ENCODE data around the gene GPC6.

GPC6 gene

GRCh38 chr13:93496985-93497673, 270.5 kb downstream of the GPC6 start:
- Histone ChIP-seq H3K27me3 (replicated peaks in 2 of 5; ENCODE audit: control insufficient read depth in 4 of 5, insufficient read depth in 5 of 5, low read length in 4 of 5) (no peaks in the 10 kb centered on the region), H3K36me3 (ENCODE audit: control insufficient read depth in 4 of 4, insufficient read depth in 4 of 4, low read length in 3 of 4) (no peaks in the 10 kb centered on the region), H3K4me3 (ENCODE audit: control insufficient read depth in 1 of 7, extremely low read depth in 1 of 7, insufficient read depth in 4 of 7, low read depth in 2 of 7, low read length in 6 of 7) (no peak overlapping the region), H3K4me1 (ENCODE audit: control extremely low read depth in 1 of 4, control insufficient read depth in 4 of 4, insufficient read depth in 4 of 4, low read length in 3 of 4) (no peaks in the 10 kb centered on the region), H3K27ac (ENCODE audit: insufficient read depth in 1 of 2, low read depth in 1 of 2, low read length in 2 of 2, poor library complexity in 1 of 2, severe bottlenecking in 2 of 2) (no peak overlapping the region), H3K9me3 (ENCODE audit: control extremely low read depth in 1 of 5, control insufficient read depth in 4 of 5, insufficient read depth in 2 of 5, low read depth in 1 of 5, low read length in 4 of 5) (no peaks in the 10 kb centered on the region)
- POLR2A ChIA-PET: no interaction called here
- CTCF ChIA-PET: no interaction called here
- 98% methylated on average over 6 of the region's 8 CpGs for WGBS (ENCODE audit: insufficient coverage)
- no peak for DNase-seq

GRCh38 chr13:93499991-93500390, 273.4 kb downstream of the GPC6 start:
- H3K9me3 ChIP-seq (ENCODE audit: control extremely low read depth in 1 of 5, control insufficient read depth in 4 of 5, insufficient read depth in 2 of 5, low read depth in 1 of 5, low read length in 4 of 5): no peaks in the 10 kb centered on the region
- ChIA-PET POLR2A (interaction anchor here (0.7 kb wide), 1 partner anchor 414 kb away, joined by 3 read pairs; no protein-coding TSS in a partner anchor), CTCF (no interaction called here)
- H3K4me1 ChIP-seq (ENCODE audit: control extremely low read depth in 1 of 4, control insufficient read depth in 4 of 4, insufficient read depth in 4 of 4, low read length in 3 of 4): no peaks in the 10 kb centered on the region
- H3K27me3 ChIP-seq (replicated peaks in 2 of 5; ENCODE audit: control insufficient read depth in 4 of 5, insufficient read depth in 5 of 5, low read length in 4 of 5): no peaks in the 10 kb centered on the region
- WGBS (ENCODE audit: insufficient coverage): 68% methylated on average over 5 of the region's 5 CpGs
- no peaks in the 10 kb centered on the region for H3K36me3 ChIP-seq (ENCODE audit: control insufficient read depth in 4 of 4, insufficient read depth in 4 of 4, low read length in 3 of 4)
- no peak overlapping the region for H3K27ac ChIP-seq (ENCODE audit: insufficient read depth in 1 of 2, low read depth in 1 of 2, low read length in 2 of 2, poor library complexity in 1 of 2, severe bottlenecking in 2 of 2)
- no peak overlapping the region for H3K4me3 ChIP-seq (ENCODE audit: control insufficient read depth in 1 of 7, extremely low read depth in 1 of 7, insufficient read depth in 4 of 7, low read depth in 2 of 7, low read length in 6 of 7)
- DNase-seq: no peak

- ChIA-PET CTCF (no interaction called here), POLR2A (no interaction called here)
- no peaks in the 10 kb centered on the region for H3K27me3 ChIP-seq (replicated peaks in 2 of 5; ENCODE audit: control insufficient read depth in 4 of 5, insufficient read depth in 5 of 5, low read length in 4 of 5)
- no peaks in the 10 kb centered on the region for H3K4me1 ChIP-seq (ENCODE audit: control extremely low read depth in 1 of 4, control insufficient read depth in 4 of 4, insufficient read depth in 4 of 4, low read length in 3 of 4)
- H3K36me3 ChIP-seq (ENCODE audit: control insufficient read depth in 4 of 4, insufficient read depth in 4 of 4, low read length in 3 of 4): no peaks in the 10 kb centered on the region
- H3K27ac ChIP-seq (ENCODE audit: insufficient read depth in 1 of 2, low read depth in 1 of 2, low read length in 2 of 2, poor library complexity in 1 of 2, severe bottlenecking in 2 of 2): no peak overlapping the region
- no peaks in the 10 kb centered on the region for H3K9me3 ChIP-seq (ENCODE audit: control extremely low read depth in 1 of 5, control insufficient read depth in 4 of 5, insufficient read depth in 2 of 5, low read depth in 1 of 5, low read length in 4 of 5)
- no peak for DNase-seq
- no peak overlapping the region for H3K4me3 ChIP-seq (ENCODE audit: control insufficient read depth in 1 of 7, extremely low read depth in 1 of 7, insufficient read depth in 4 of 7, low read depth in 2 of 7, low read length in 6 of 7)
- no CpG with 5 or more reads among the region's 1 CpG for WGBS (ENCODE audit: insufficient coverage)
These were observed 275.5 kb downstream of the GPC6 start for GRCh38 chr13:93502071-93502470.

- Histone ChIP-seq H3K9me3 (ENCODE audit: control extremely low read depth in 1 of 5, control insufficient read depth in 4 of 5, insufficient read depth in 2 of 5, low read depth in 1 of 5, low read length in 4 of 5) (no peaks in the 10 kb centered on the region), H3K4me1 (ENCODE audit: control extremely low read depth in 1 of 4, control insufficient read depth in 4 of 4, insufficient read depth in 4 of 4, low read length in 3 of 4) (no peaks in the 10 kb centered on the region), H3K27ac (ENCODE audit: insufficient read depth in 1 of 2, low read depth in 1 of 2, low read length in 2 of 2, poor library complexity in 1 of 2, severe bottlenecking in 2 of 2) (no peak overlapping the region), H3K36me3 (ENCODE audit: control insufficient read depth in 4 of 4, insufficient read depth in 4 of 4, low read length in 3 of 4) (no peaks in the 10 kb centered on the region), H3K4me3 (ENCODE audit: control insufficient read depth in 1 of 7, extremely low read depth in 1 of 7, insufficient read depth in 4 of 7, low read depth in 2 of 7, low read length in 6 of 7) (no peak overlapping the region), H3K27me3 (replicated peaks in 2 of 5; ENCODE audit: control insufficient read depth in 4 of 5, insufficient read depth in 5 of 5, low read length in 4 of 5) (no peaks in the 10 kb centered on the region)
- ChIA-PET CTCF (no interaction called here), POLR2A (no interaction called here)
- DNase-seq: no peak
- WGBS (ENCODE audit: insufficient coverage): 100% methylated on average over 1 of the region's 1 CpG
These were observed 276.5 kb downstream of the GPC6 start for GRCh38 chr13:93502987-93503615.

GRCh38 chr13:93505104-93505952, 278.7 kb downstream of the GPC6 start:
- no peaks in the 10 kb centered on the region for H3K27me3 ChIP-seq (replicated peaks in 2 of 5; ENCODE audit: control insufficient read depth in 4 of 5, insufficient read depth in 5 of 5, low read length in 4 of 5)
- 100% methylated on average over 2 of the region's 3 CpGs for WGBS (ENCODE audit: insufficient coverage)
- H3K4me1 ChIP-seq (ENCODE audit: control extremely low read depth in 1 of 4, control insufficient read depth in 4 of 4, insufficient read depth in 4 of 4, low read length in 3 of 4): no peaks in the 10 kb centered on the region
- no peak overlapping the region for H3K27ac ChIP-seq (ENCODE audit: insufficient read depth in 1 of 2, low read depth in 1 of 2, low read length in 2 of 2, poor library complexity in 1 of 2, severe bottlenecking in 2 of 2)
- no peaks in the 10 kb centered on the region for H3K36me3 ChIP-seq (ENCODE audit: control insufficient read depth in 4 of 4, insufficient read depth in 4 of 4, low read length in 3 of 4)
- CTCF ChIA-PET: no interaction called here
- no peak for DNase-seq
- POLR2A ChIA-PET: interaction anchor here (0.5 kb wide), 1 partner anchor 39 kb away, joined by 3 read pairs; no protein-coding TSS in a partner anchor
- H3K4me3 ChIP-seq (ENCODE audit: control insufficient read depth in 1 of 7, extremely low read depth in 1 of 7, insufficient read depth in 4 of 7, low read depth in 2 of 7, low read length in 6 of 7): no peak overlapping the region
- H3K9me3 ChIP-seq (ENCODE audit: control extremely low read depth in 1 of 5, control insufficient read depth in 4 of 5, insufficient read depth in 2 of 5, low read depth in 1 of 5, low read length in 4 of 5): no peaks in the 10 kb centered on the region

GRCh38 chr13:93511011-93511410, 284.4 kb downstream of the GPC6 start:
- no peak for DNase-seq
- ChIA-PET POLR2A (no interaction called here), CTCF (no interaction called here)
- no peaks in the 10 kb centered on the region for H3K27me3 ChIP-seq (replicated peaks in 2 of 5; ENCODE audit: control insufficient read depth in 4 of 5, insufficient read depth in 5 of 5, low read length in 4 of 5)
- no CpG with 5 or more reads among the region's 2 CpGs for WGBS (ENCODE audit: insufficient coverage)
- H3K4me3 ChIP-seq (ENCODE audit: control insufficient read depth in 1 of 7, extremely low read depth in 1 of 7, insufficient read depth in 4 of 7, low read depth in 2 of 7, low read length in 6 of 7): no peak overlapping the region
- peaks cover 0 to 1% (median 0%) of the 10 kb centered on the region in 5 experiments for H3K9me3 ChIP-seq (ENCODE audit: control extremely low read depth in 1 of 5, control insufficient read depth in 4 of 5, insufficient read depth in 2 of 5, low read depth in 1 of 5, low read length in 4 of 5)
- H3K4me1 ChIP-seq (ENCODE audit: control extremely low read depth in 1 of 4, control insufficient read depth in 4 of 4, insufficient read depth in 4 of 4, low read length in 3 of 4): no peaks in the 10 kb centered on the region
- H3K36me3 ChIP-seq (ENCODE audit: control insufficient read depth in 4 of 4, insufficient read depth in 4 of 4, low read length in 3 of 4): no peaks in the 10 kb centered on the region
- no peak overlapping the region for H3K27ac ChIP-seq (ENCODE audit: insufficient read depth in 1 of 2, low read depth in 1 of 2, low read length in 2 of 2, poor library complexity in 1 of 2, severe bottlenecking in 2 of 2)

GRCh38 chr13:93515267-93515666, 288.7 kb downstream of the GPC6 start:
- CTCF ChIA-PET: no interaction called here
- no peak for DNase-seq
- Histone ChIP-seq H3K36me3 (ENCODE audit: control insufficient read depth in 4 of 4, insufficient read depth in 4 of 4, low read length in 3 of 4) (no peaks in the 10 kb centered on the region), H3K27me3 (replicated peaks in 2 of 5; ENCODE audit: control insufficient read depth in 4 of 5, insufficient read depth in 5 of 5, low read length in 4 of 5) (no peaks in the 10 kb centered on the region), H3K9me3 (ENCODE audit: control extremely low read depth in 1 of 5, control insufficient read depth in 4 of 5, insufficient read depth in 2 of 5, low read depth in 1 of 5, low read length in 4 of 5) (peaks cover 0 to 1% (median 0%) of the 10 kb centered on the region in 5 experiments), H3K4me1 (ENCODE audit: control extremely low read depth in 1 of 4, control insufficient read depth in 4 of 4, insufficient read depth in 4 of 4, low read length in 3 of 4) (no peaks in the 10 kb centered on the region), H3K4me3 (ENCODE audit: control insufficient read depth in 1 of 7, extremely low read depth in 1 of 7, insufficient read depth in 4 of 7, low read depth in 2 of 7, low read length in 6 of 7) (no peak overlapping the region), H3K27ac (ENCODE audit: insufficient read depth in 1 of 2, low read depth in 1 of 2, low read length in 2 of 2, poor library complexity in 1 of 2, severe bottlenecking in 2 of 2) (no peak overlapping the region)
- POLR2A ChIA-PET: no interaction called here

Measured in common myeloid progenitor, CD34-positive (primary cell).